Measurements from ENCODE around the gene IL6R. TPM values are rescaled to one million over a fixed set of nuclear protein-coding genes. Genes with fewer than 3 reads are reported as not detected.
"Not testable (repeated sequence)": the region's sequence is repeated elsewhere in the genome, so short reads cannot be mapped to it uniquely, and the experiment has no call there.

The IL6R gene
- total RNA-seq, 2 donors from 2014 or later: 38.2 to 41.2 TPM

DNA sequence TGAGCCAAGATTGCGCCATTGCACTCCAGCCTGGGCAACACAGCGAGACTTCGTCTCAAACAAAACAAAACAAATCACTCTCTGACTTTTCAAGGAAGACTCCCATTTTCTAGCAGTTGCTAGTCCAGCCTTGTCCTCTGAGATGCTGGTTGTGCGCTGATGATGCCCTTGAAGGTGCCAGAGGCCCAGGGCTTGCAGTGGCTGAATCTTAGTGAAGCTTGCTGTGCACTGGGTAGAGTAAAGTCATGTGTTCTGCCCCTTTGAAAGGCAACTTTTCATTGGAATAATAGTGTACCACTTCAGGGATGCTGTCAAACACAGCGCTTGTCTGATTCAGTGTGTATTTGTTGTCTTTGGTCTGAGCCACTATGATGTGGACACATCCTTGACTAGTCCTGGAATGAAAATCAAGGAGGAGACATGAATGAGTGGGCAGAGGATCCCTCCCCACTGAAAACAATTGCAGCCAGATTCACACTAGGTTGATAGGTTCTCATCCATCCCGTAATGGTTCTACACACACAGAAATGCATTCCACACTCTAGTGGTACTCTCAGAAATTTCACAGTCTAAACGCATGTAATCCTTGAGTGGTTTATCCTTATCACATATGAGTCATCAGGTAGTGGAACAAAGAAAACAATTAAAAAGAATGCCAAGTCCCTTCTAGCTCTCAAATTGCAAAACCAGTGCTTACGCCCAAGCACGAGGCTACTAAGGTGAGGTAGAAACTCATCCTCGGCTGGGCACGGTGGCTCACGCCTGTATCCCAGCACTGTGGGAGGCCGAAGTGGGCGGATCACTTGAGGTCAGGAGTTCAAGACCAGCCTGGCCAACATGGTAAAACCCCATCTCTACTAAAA, 79.0 kb downstream of the IL6R start:
- no peak overlapping the region for H3K27ac Mint-ChIP-seq
- H3K27me3 Mint-ChIP-seq: no peaks in the 10 kb centered on the region
- ATAC-seq (replicated peaks): no peak
- no peaks in the 10 kb centered on the region for H3K4me1 Mint-ChIP-seq
- no peaks in the 10 kb centered on the region for H3K9me3 Mint-ChIP-seq
- H3K36me3 Mint-ChIP-seq (ENCODE audit: low read depth): no peaks in the 10 kb centered on the region
- no peak overlapping the region for H3K4me3 Mint-ChIP-seq

DNA sequence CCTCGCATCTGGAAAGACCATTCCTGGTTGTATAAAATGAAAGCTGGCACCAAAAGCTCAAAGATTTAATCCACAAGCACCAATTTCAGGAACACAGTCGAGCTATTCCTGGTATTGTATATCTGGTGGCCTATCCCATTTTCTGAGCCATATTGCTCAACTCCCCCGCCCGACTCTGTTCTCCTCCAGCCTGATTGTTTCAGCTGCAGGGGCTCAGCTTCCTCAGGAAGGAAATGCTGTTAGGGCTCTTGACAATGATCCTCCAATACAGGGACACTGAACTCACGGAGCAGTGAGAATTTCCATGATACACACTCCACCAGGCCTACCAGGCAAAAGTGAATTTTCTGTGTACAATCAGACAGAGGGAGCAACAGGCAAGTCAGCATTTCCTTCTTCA, 80.0 kb downstream of the IL6R start:
- no peak for ATAC-seq (replicated peaks)
- H3K36me3 Mint-ChIP-seq (ENCODE audit: low read depth): no peaks in the 10 kb centered on the region
- no peaks in the 10 kb centered on the region for H3K27me3 Mint-ChIP-seq
- H3K9me3 Mint-ChIP-seq: no peaks in the 10 kb centered on the region
- H3K4me1 Mint-ChIP-seq: no peaks in the 10 kb centered on the region
- H3K4me3 Mint-ChIP-seq: no peak overlapping the region
- no peak overlapping the region for H3K27ac Mint-ChIP-seq

DNA sequence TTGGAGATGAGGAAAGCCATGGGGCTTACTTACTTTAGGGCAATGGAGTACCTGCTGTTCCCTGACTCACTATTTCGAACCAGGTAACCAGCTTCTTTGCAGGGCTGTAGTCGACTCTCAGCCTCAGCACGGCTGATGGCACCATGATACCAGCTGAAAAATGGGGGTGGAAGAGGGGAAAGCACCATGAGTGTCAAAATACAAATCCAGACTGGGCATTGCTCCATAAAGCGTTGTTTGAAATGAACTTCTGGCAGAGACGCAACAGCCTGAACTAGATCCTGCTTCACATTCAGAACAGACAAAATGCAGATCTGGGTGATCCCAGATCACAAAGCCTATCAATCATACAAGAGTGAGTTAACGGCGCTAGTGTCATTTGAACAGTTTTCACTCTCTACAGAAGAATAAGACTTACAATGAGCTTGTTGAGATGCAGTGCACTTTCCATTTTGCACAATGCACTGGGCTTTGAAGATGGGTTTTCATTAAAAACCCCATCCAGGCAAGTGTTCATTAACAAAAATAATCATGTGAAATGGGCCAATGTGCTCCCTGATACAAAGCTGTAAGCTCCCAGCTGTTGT, 80.9 kb downstream of the IL6R start:
- H3K4me1 Mint-ChIP-seq: peaks cover 4% of the 10 kb centered on the region
- no peaks in the 10 kb centered on the region for H3K27me3 Mint-ChIP-seq
- H3K36me3 Mint-ChIP-seq (ENCODE audit: low read depth): no peaks in the 10 kb centered on the region
- ATAC-seq (replicated peaks): no peak
- H3K27ac Mint-ChIP-seq: no peak overlapping the region
- no peak overlapping the region for H3K4me3 Mint-ChIP-seq
- no peaks in the 10 kb centered on the region for H3K9me3 Mint-ChIP-seq

DNA sequence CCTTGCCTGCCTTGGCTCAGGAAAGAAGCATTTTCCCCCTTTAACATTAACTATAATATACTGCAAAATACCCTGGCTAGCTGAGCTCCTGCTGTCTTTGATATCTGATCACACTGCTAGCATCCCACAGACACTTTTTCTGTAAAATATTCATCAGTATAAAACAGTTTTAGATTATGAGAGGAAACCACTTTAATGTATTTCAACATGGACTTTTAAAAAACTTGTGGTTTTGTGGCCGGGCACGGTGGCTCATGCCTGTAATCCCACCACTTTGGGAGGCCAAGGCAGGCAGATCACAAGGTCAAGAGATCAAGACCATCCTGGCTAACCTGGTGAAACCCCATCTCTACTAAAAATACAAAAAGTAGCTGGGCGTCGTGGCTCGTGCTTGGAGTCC, 81.6 kb downstream of the IL6R start:
- not testable (repeated sequence) for H3K4me1 Mint-ChIP-seq; H3K36me3 Mint-ChIP-seq (ENCODE audit: low read depth); H3K27me3 Mint-ChIP-seq; H3K4me3 Mint-ChIP-seq; H3K9me3 Mint-ChIP-seq; ATAC-seq (replicated peaks)
- peak overlapping the region; percentile 26 for H3K27ac Mint-ChIP-seq

DNA sequence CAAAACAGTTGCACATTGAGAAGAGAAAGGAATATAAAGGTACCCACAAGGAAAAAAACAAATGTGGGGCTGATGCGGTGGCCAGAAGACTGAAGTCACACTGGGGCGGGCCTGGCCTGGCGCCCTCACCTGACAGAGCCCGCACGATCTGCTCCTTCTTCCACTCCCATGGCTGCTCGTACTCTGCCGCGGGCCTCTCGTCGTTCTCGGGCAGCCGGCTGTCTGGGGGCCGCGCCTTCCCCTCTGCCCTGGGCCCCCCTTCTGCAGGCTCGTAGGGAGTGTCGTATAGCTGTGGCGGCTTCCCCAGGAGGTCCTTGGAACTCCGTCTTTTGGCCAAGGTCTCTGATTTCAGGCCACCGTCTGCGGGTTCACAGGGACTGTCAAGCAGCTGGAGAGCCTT, 83.8 kb downstream of the IL6R start:
- peaks cover 20% of the 10 kb centered on the region for H3K4me1 Mint-ChIP-seq
- ATAC-seq (replicated peaks): no peak
- H3K36me3 Mint-ChIP-seq (ENCODE audit: low read depth): no peaks in the 10 kb centered on the region
- no peaks in the 10 kb centered on the region for H3K9me3 Mint-ChIP-seq
- H3K27ac Mint-ChIP-seq: no peak overlapping the region
- H3K4me3 Mint-ChIP-seq: no peak overlapping the region
- no peaks in the 10 kb centered on the region for H3K27me3 Mint-ChIP-seq

DNA sequence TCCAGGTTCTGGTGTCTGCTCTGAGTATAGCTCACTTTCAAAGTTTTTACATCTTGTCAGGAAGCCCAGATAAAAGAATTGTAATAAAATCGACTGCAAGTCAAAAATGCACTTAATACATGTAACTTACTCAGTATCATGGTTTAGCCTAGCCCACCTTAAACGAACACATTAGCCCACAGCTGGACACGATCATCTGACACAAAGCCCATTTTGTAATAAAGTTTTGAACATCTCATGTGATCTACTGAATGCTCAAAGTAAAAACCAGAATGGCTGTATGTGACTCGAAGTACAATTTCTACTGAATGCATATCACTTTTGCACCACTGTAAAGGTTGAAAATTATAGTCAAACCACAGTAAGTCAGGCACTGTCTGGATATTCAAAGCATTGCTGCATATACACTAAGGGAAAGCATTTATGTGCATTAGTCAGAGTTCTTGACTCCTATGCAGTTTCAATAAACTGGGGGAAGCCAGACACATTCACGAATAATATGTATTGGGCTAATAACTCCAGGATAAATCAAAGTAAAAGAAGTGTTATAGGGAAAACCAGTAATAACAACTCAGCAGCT, 84.6 kb downstream of the IL6R start:
- Mint-ChIP-seq H3K27me3 (no peaks in the 10 kb centered on the region), H3K4me3 (no peak overlapping the region), H3K9me3 (no peaks in the 10 kb centered on the region), H3K4me1 (peaks cover 20% of the 10 kb centered on the region), H3K27ac (no peak overlapping the region), H3K36me3 (ENCODE audit: low read depth) (no peaks in the 10 kb centered on the region)
- peak; percentile 52 for ATAC-seq (replicated peaks)

DNA sequence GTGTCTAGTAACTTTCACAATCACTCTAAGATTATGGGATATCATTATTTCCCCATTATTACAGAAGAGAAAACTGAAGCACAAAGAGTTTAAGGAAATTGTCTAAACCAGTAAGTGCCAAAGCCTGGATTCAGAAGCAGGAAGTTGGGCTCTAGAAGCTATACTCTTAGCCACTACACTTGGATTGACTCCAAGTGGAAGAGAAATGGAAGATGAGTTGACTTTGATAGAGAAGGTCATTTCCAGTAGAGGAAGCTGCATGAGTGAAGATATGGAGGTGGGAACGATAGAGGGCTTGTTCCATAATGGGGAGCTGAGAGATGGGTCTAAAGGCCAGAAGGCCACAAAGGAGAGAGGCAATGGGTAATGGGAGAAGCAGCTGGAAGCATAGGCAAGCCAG, 85.2 kb downstream of the IL6R start:
- no peak for ATAC-seq (replicated peaks)
- H3K4me1 Mint-ChIP-seq: peaks cover 20% of the 10 kb centered on the region
- no peak overlapping the region for H3K4me3 Mint-ChIP-seq
- no peaks in the 10 kb centered on the region for H3K36me3 Mint-ChIP-seq (ENCODE audit: low read depth)
- no peak overlapping the region for H3K27ac Mint-ChIP-seq
- H3K27me3 Mint-ChIP-seq: no peaks in the 10 kb centered on the region
- H3K9me3 Mint-ChIP-seq: no peaks in the 10 kb centered on the region

DNA sequence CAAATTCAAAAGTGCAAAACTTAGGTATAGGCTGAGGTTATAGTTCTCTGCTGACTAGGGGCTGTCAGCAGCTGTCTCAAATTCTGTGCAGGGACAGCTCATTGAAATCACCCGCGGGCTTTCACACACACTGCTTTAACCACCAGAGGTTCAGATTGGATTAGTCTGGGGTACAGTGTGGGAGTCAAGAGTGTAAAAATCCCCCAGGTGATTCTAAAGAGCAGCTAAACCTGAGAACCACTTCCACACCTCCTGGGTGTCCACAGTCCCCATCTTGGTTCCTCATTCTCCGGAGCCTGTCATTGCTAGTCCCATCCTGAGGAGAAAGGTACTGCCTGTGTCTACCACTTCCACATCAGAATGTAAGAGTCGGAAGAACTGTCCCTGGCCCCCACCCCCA, 87.0 kb downstream of the IL6R start:
- Mint-ChIP-seq H3K36me3 (ENCODE audit: low read depth) (no peaks in the 10 kb centered on the region), H3K4me1 (peaks cover 23% of the 10 kb centered on the region), H3K4me3 (no peak overlapping the region), H3K27me3 (no peaks in the 10 kb centered on the region), H3K9me3 (no peaks in the 10 kb centered on the region), H3K27ac (no peak overlapping the region)
- ATAC-seq (replicated peaks): peak; percentile 63

DNA sequence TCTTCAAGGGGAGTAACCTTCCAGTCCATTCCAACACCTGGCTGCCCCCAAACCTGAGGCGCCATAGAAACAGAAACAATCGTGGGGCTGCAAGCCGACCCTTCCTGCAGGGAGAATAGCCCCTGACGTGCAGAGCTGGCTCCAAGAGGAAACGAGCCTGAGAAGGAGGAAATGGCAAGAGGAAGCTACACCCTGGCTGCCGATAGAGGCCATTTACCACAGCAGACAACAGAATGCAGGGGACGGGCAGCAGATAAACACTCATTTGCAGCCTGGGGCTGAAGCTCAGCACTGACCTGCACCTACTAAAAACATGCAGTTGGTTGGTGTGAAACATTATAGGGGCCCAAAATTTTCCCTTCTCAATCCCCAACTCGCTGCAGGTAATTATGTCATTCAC, 88.1 kb downstream of the IL6R start:
- Mint-ChIP-seq H3K4me3 (peak overlapping the region; percentile 46), H3K36me3 (ENCODE audit: low read depth) (no peaks in the 10 kb centered on the region), H3K4me1 (peaks cover 26% of the 10 kb centered on the region), H3K27ac (no peak overlapping the region), H3K9me3 (no peaks in the 10 kb centered on the region), H3K27me3 (no peaks in the 10 kb centered on the region)
- ATAC-seq (replicated peaks): no peak

DNA sequence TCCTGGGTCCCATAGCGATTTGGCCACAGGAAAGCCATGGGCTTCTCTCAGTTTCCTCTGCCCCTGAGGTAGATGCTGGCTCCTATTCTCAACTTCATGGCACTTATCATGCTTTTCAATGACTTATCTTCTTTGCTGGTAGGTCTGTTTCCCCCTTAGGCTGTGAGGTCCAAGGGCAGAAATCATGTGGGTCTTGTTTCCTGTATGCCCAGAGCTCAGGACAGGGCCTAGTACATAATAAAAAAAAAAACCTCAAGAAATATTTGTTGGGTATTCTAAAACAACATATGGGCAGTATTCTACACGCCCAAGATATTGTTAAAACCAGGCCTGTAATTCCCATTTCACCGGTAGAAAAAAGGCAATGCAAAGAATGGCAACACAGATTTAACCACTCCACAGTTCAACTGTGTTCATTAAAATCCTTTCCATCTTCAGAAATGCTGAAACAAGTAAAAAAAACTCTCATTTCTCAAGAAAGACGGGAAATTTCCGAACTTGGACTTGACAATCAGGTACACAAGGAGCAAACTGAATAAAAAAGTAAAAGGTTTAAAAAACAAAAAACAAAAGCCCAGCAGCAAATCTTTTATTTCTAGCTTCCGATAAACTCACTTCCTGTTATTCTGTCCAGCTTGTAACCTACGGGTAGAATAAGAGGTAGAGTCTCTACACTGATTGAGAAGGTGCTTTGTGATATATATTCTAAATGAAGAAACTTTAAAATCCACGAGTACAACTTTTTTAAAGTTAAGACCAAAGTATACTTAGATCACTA, 90.5 kb downstream of the IL6R start:
- no peak for ATAC-seq (replicated peaks)
- no peaks in the 10 kb centered on the region for H3K36me3 Mint-ChIP-seq (ENCODE audit: low read depth)
- peaks cover 12% of the 10 kb centered on the region for H3K27me3 Mint-ChIP-seq
- H3K4me3 Mint-ChIP-seq: no peak overlapping the region
- H3K9me3 Mint-ChIP-seq: no peaks in the 10 kb centered on the region
- H3K4me1 Mint-ChIP-seq: peaks cover 31% of the 10 kb centered on the region
- no peak overlapping the region for H3K27ac Mint-ChIP-seq

DNA sequence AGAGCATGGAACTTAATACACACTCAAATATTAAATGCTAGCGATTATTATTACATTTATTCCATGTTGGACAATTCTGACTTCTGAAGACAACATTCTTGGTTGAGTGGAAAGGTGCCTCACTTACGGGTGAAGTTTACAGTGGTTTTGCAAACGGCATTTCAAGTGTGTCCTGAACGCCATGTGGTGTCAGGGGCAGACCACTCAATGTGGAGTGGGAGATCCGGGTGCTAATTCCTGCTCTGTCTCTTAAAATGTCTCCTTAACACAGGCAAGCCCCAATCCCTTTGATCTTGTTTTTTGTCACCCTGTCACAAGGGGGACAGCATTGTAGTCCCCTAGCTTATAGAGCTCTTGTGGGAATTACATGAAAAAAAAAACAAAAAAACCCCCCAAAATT, 91.2 kb downstream of the IL6R start:
- peak overlapping the region; percentile 74 for H3K4me3 Mint-ChIP-seq
- peaks cover 31% of the 10 kb centered on the region for H3K4me1 Mint-ChIP-seq
- H3K27ac Mint-ChIP-seq: peak overlapping the region; percentile 93
- peaks cover 19% of the 10 kb centered on the region for H3K27me3 Mint-ChIP-seq
- H3K36me3 Mint-ChIP-seq (ENCODE audit: low read depth): no peaks in the 10 kb centered on the region
- no peak for ATAC-seq (replicated peaks)
- no peaks in the 10 kb centered on the region for H3K9me3 Mint-ChIP-seq

DNA sequence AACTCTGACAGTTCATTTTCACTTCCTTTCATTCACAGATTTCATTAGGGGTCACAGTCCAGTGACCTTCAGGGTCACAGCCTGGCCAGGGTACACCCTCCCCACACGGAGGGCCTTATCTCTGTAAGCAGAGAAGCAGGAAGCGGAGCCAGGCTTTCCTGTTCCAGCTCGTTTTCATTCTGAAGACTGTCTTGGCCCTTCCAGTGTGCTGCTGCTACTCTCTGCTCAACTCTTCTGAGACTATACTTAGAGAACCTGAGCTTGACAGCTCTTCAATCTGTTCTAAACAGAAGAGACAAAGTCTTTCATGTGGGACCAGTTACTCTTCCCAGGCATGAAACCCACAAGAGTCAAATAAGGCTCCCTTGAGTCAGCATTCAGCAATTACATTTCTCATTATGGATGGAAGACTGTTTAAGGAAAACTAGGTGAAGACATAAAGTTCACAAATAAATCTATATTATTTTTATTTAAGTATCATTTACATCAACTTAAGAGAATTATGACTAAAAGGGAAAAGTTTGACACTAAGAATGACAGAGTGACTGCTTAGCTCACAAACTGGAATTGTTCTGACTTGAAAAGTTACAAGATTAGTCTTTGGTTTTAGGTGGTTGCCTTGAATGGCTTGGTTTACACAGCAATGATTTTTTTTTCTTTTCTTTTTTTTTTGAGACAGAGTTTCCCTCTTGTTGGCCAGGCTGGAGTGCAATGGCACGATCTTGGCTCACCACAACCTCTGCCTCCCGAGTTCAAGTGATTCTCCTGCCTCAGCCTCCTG, 92.1 kb downstream of the IL6R start:
- no peaks in the 10 kb centered on the region for H3K36me3 Mint-ChIP-seq (ENCODE audit: low read depth)
- peak; percentile 71 for ATAC-seq (replicated peaks)
- peaks cover 20% of the 10 kb centered on the region for H3K27me3 Mint-ChIP-seq
- no peaks in the 10 kb centered on the region for H3K9me3 Mint-ChIP-seq
- H3K4me3 Mint-ChIP-seq: peak overlapping the region; percentile 74
- H3K4me1 Mint-ChIP-seq: peaks cover 28% of the 10 kb centered on the region
- peak overlapping the region; percentile 93 for H3K27ac Mint-ChIP-seq

DNA sequence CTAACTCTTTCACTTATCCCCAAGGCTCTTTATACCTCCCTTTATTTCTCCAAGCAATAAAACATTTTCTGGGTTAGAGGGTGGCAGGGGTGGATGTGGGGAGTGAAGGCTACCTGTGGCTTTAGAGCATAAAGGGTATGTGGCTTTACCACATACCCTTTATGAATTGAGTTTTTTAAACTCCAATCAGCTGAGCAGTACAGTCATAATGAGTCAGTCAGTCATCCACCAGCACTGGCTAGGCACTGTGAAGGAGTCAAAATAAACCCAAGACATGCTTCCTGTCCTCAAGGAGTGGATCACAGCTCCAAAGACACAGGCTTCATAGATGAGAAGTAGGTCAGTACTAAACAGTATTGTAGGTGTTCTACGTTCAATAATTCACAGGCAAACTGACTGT, 94.3 kb downstream of the IL6R start:
- Mint-ChIP-seq H3K27me3 (peaks cover 26% of the 10 kb centered on the region), H3K4me1 (peaks cover 15% of the 10 kb centered on the region), H3K9me3 (no peaks in the 10 kb centered on the region), H3K36me3 (ENCODE audit: low read depth) (no peaks in the 10 kb centered on the region), H3K4me3 (peak overlapping the region; percentile 41), H3K27ac (peak overlapping the region; percentile 68)
- ATAC-seq (replicated peaks): peak; percentile 89

DNA sequence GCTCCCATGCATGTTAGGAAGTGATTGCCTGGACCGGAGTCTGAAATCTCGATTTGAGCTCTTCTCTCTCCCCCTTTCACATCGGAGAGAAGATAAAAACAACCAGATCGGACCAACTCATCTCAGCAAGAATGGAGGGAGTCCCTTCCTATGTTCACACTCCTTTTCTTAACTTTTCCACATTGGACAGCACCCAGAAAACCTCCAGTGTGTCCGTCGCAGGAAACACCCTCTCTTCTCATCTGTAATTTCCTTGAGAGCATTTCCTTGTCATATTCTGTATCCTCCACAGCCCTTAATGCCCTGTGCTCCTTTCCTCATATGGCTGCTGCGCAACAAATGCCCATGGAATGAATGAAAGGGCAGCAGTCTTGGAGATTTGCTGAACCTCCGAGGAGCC, 95.4 kb downstream of the IL6R start:
- no peak overlapping the region for H3K4me3 Mint-ChIP-seq
- peaks cover 34% of the 10 kb centered on the region for H3K27me3 Mint-ChIP-seq
- H3K9me3 Mint-ChIP-seq: no peaks in the 10 kb centered on the region
- no peak overlapping the region for H3K27ac Mint-ChIP-seq
- H3K4me1 Mint-ChIP-seq: peaks cover 15% of the 10 kb centered on the region
- no peaks in the 10 kb centered on the region for H3K36me3 Mint-ChIP-seq (ENCODE audit: low read depth)
- ATAC-seq (replicated peaks): no peak
